IPS DF 4.7 (cell line): Measurements from ENCODE around the gene ARID1B.

Experiments used
- DNase-seq: peaks from one replicate; pipeline ENCODE4 v3.0.0-alpha.2; 2013; ENCODE audit warnings: low spot score; ENCODE audit errors: extremely low read depth

Gene ARID1B

DNA sequence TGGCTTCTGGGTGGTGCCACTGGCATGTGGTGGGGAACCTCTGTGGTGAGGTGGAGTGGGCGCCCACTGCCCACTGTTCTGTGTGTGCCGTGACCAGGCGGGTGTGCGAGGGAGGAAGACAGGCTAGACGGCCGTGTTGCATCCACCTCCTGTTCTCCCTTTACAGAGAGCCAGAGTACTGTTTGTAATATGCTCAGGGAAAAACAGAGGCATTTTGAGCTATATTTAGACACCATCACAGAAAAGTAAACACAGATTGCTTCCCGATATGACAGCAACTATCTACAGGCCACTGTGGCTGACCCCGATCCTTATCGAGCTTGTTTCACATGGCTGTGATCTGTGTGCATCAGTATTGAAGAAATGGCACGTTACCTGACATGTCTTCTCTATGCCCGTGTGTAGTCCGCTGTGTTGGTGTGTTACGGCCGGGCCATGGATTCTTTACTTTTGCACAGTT is 45.6 kb downstream of the ARID1B start:
- no peak for DNase-seq

DNA sequence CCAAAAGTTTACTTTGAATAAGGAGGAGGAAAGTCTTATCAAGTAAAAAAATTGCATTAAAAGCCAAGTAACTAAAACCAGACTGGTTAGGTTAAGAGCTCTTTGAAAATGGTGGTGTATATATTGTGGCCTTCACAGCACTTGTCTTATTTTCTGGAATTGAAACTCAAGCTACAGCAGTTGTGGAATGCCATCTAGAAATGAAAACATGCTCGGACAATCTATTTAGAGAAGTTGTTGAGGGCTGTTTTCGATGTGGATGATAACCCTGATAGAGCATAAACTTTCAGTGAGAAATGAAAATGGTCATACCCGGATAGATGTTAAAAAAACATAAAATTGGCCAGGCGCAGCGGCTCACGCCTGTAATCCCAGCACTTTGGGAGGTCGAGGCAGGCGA is 47.0 kb downstream of the ARID1B start:
- DNase-seq = no peak

DNA sequence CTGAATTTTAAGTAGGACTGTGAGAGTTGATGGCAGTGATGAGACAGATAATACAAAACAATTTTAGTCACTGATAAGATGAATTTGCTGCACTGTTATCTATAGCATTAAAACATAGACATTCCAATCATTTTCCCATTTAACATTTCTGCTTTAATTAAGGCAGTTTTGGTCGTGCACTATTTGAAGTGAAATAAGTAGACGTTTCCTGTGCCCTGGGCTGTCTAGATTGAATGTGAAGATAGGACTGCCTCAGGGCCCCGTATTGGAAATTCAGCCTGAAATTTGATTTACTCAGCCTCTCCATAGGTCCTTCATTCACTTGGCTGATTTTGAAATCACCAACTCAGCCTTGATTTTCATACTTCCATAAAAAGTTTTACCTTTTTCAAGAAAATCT is 48.3 kb downstream of the ARID1B start:
- no peak for DNase-seq

DNA sequence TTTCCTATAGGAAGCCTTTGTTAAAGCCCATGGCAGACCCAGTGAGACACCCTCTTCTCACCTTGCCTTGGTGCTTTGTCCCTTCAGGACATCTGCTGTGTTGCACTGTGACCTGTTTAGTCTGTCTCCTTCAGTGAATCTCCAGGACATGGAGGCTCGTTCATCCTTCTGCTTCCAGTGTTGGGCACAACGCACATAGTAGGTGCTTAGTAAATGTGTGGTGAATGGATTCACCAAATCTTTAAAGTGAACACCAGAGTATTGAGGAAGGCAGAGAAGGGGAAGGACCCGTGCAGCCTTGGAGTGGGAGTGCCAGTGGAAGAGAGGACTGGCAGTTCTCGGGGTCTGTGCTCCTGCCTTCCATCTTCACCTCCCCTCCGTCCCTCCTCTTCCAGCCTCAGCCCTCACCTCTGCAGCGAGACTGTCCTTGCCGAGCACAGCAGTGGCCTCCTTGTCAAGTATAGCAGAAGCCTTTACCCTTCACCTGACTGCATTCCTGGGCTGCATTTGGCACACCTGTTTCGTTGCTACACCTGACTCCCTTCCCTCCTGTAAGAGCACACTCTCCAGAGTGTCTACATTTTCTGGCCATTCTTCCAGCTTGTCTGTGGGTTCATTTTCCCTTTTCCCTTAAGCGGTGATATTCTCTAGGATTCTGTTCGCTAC is 49.2 kb downstream of the ARID1B start:
- no peak for DNase-seq

DNA sequence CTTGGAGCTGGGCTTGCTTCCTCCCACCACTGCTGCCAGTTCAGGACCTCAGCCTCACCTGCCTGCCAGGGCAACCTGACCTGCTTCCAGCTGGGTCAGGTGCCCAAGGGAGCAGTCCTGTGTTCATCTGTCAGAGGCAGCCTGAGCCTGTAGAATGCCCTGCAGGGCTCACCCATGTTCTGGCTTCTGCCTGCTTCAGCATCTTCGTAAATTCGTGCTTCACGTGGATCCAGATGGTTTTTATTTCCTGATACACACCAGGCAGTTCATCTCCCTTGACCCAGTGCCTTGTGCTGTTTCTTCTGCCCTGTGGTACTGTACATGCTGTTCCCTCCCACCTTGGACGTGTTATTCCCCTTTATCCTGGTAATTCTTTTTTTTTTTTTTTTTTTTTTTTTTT is 50.2 kb downstream of the ARID1B start:
- no peak for DNase-seq

DNA sequence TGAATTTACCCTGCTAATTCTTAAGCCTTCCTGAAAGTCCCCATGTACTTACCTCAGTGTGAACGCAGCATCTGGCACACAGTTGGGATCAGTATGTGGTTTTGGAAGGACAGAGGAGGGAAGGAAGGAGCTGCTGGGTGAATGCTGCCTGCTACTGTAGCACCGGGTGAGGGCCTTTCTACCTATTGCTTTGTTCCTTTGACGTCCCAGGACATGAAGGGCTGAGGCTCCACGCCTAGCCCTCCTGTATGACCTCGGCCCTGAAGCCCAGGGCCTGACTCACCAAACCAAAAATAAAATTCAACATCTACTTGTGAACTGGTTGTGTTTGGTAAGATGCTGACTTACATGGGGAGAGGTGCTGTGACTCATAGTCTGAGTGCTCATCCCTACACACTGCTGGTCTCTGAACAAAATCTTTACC is 51.1 kb downstream of the ARID1B start:
- DNase-seq = no peak

DNA sequence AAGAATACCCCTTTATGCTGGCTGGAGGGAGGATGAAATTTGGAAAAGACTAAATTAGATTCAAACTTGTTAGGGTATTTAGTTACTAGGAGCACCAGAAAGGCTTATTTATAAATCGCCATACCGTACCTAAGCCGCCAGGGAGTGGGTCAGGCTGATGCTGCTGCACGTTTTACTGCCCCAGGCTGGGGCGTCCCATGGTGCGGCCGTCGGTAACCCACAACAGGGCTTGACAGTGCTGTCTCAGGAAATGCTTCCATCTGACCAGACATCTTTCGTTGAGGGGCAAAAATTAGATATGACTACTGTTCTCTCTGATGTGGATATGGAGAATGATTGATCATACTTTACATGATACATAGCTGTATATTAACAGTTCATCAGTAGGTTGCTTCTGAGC is 52.9 kb downstream of the ARID1B start:
- DNase-seq = no peak

DNA sequence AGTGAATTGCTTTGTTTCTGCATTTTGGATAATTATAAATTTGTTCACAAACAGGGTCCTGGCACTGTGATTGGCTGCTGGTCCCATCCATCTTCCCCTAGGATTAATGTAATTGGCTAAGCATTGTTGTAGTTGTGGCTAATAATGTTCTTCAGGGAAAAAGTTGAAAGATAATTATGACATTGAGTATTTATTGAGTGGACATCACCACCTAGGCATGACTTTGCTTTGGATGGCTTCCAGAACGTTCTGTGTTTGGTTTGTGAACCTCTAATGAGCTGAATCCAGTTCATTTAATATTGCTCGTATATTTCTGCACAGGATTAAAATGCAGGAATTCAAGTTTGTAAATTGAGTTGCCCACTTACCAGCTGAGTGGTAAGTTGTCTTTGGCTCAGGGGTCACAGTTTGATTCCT is 55.1 kb downstream of the ARID1B start:
- DNase-seq = no peak

DNA sequence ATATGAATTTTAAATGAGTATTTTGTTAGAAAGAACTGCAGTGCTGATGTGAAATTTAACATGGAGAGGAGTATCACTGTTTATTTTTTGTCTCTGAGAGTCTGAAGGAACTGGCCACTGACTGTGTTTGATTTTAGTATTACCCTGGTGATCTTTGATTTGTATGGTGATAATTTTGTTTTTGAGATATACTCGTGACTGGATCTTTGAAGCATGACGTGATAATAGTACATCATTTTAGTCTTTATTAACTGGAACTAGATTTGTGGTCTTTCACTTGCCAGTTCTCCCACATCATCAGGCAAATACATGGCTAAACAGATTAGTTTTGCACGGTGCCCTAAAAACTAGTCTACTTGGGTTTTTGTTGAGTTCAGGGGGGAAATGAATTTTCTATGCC is 55.5 kb downstream of the ARID1B start:
- DNase-seq = no peak

DNA sequence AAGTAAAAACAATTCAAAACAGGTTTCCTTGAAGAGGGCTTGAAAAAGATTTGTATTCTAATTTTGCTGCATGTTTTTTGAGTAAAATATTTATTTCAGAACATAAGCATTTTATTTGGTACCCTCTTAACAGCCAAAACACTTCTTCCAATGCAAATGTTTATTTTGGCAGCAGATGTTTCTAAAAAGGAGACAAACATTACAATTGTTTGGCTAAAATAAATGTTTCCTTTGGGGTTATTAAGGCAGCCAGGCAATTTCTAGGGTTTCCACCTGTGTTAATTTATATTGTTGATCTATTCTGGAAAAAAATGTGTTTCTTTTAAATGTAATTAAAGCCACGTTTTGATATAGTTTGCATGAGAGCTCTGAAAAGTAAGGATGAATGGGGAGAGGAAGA is 56.6 kb downstream of the ARID1B start:
- DNase-seq = no peak

DNA sequence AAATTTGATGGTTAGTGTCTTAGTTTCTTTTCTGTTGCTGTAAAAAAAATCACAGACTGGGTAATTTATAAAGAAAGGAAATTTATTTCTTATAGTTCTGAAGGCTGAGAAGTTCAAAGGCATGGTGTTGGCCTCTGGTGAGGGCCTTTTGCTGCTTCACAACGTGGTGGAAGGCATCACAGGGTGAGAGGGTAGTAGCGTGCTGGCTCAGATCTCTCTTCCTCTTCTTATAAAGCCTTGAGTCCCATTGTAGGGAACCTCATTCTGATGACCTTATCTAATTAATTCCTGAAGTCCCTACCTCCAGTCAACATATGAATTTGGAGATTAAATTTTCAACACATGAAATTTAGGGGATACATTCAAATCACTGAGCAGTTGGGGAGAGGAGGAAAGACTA is 62.0 kb downstream of the ARID1B start:
- DNase-seq = no peak

DNA sequence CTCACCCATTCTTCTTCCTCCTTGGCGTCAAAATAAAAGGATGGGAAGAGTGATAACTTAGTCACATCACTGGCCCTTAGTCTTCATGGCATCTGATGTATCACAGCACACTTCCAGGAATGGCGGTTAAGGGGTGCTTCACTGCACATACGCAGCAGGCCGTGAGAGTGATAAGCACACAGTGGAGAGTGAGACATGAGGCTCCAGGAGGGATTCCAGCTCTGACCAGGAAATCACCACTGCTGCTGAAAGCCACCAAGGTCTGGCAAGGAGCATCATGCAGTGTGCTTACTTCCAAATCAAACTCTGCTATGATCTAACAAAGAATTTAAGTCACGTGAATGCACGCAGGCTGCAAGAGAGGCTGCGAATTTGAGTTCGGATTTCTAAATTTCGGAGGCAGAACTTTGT is 62.4 kb downstream of the ARID1B start:
- DNase-seq = no peak

DNA sequence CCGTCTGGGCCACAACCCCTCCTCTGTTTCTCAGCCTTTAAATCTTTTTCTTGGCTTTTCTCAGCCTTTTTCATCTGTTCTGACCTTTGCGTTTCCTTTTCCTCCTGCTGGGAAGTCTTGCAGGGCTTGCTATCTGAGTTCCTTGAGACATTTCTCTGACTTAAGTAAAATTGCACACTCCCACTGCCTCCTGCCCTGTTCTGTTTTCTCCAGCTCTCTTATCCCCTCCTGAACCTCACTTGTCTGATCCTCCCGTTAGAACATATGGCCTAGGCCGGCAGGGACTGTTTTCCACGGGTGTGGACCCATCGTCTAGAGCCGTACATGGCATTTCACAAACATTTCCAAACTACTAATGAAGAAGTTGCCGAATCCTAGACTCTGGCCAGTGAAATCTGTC is 63.0 kb downstream of the ARID1B start:
- no peak for DNase-seq

DNA sequence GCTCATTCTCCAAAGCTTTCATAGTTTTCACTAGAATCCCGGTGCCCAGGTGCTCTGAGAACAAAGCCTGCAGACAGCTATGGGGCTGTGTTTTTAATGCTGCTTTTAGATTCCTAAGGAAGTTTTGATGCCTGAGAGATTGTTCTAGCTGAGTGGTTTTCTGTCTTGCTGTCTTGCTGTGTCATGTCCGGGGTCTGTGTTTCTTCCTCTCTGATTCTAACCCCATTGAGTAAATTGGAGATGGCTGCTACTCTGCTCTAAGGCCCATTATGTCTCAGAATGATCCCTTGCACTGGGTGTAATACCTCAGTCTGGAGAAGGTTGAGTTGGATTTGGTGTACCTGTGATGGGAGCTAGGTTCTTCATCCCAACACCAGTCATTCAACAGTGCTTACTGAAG is 63.4 kb downstream of the ARID1B start:
- no peak for DNase-seq

DNA sequence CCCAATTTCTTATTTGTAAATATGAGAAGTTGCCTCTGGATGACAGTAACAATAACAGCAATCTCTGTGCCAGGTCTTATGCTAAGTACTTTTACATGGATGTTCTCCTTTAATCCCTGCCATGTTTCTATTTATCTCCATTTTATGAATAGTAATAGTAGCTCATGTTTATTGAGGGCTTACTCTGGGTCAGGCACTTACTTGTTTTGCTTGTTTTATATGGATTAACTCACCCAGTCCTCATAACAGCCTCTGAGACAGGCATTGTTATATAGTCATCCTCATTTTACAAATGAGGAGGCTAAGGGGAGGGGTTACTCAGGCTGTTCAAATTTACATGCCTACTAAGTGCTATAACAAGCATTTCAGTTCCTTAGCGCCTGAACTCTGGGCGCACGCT is 64.3 kb downstream of the ARID1B start:
- DNase-seq = no peak

DNA sequence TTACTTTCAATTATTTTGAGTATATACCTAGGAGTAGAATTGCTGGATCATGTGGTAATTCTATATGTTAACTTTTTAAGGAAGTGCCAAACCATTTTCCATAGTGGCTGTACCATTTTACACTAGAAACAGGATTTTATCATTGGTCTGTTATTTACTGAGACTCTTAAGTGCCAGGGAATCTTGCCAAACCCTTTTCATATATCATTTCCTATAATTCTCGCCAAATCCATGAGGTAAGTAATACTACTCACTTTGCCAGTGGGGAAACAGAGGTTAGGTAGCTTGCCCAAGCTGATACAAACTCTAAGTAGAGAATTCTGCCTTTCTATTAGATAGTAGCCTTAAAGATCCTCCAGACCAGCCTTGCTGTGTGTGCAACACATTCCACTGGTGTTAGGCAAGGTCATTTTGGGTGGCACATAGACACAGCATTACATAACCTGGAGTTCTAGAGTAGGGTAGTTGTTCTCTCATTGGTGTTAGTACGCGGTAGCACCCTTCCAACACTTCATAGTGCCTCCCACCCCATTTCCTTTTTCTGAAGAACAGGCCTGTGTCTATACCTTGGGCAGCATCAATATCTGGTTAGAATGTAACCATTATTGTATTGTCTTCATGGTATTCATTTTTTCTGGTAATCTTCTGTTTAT is 65.5 kb downstream of the ARID1B start:
- no peak for DNase-seq

DNA sequence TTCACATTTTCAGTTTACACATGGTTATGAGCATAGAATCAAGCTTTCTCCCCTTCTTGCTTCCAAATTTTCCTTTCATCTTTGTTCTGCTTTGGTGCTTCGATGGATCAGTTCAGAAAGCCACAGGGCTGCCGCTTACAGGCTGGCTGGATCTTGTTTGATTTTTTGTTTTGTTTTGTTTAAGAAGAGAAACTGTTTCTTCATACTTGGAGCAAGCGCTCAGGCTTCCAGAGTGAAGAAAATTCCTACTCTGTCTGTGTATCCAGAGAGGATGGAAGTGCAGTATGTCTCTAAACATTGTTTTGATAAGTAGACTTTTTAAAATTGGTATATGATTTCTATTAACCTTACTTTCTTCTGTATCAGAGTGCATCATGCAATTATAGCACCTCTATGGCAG is 66.9 kb downstream of the ARID1B start:
- no peak for DNase-seq

DNA sequence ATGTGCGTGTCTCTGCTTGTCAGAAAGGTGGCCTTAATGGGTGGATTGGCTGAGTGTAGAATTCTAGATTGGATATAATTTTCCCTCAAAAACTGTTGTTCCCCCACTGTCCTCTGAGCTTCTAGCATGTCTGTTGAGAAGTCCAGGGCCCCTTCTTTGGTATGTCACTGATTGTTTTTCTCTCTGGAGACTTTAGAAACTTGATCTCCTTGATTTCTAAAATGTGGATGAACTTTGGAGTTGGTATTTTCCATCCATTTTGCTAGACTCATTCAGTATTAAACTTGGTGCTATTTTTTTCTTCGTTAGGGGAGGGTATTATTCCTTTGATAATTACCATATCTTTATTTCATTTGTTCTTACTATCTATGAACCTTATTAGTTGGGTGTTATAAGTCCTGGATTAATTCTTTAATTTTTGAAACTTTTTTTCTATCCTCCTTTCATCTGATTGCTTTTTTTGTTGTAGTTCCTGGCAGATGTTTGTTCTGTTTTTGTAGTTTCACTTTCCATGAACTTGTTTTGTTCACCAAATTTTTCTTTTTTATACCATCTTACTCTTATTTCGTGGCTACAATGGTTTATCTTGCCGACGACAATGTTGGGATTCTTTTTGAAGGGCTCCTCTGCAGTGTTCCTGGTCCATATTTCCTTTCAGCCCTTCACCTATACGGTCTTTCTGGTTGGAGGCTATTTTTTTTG is 68.4 kb downstream of the ARID1B start:
- DNase-seq = no peak

DNA sequence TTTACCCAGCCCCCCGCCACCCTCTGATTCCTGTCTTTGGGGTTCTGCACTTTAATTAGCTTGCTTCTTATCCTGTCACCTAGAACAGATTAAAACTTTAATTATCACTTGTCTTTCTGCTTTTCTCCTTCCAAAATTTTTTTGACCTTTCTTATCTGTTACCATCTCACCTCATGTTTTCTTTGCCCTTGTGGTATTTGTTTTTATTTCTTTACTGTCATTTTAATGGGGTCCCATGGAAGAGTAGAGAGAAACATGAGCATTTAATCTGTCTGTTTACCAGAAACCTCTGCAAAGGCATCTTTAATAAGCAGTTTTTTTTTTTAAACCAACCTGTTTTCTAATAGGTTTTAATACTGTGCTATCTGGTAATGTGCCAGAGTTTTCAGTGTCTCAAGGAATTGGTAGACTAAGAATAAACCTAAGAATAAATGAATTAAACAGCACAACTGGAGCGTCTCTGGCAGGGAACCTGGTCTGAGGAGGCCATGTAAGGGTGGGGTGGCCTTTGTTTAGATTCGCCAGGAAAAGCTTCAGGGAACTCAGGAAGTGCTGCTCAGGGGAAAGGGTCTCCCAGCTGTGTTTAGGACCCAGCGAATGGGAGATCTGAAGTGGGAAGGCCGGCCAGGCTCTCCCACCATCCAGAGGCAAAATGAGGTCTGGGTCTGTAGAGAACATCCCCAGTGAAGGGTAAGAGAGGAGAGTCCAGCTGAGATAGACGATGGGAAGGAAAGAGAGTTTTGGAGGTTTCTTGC is 69.8 kb downstream of the ARID1B start:
- DNase-seq = no peak

DNA sequence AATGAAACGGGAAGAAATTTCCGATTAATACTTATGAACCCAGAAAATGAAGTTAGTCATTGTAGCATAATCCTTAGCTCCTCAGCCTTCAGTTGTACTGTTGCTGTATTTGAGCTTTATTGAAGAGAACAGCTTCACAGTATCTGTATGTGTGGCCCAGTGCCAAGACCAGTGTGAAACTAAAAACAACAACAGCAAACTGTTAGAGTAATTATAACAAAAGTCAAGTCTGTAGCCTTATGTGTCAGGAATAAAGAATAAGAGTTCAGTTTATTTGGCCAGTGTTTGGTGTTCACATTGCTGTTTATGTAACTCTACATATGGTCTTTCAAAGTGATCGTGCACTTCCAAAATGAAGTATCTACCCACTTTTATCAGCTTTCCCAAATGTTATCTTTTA is 70.9 kb downstream of the ARID1B start:
- DNase-seq = no peak

DNA sequence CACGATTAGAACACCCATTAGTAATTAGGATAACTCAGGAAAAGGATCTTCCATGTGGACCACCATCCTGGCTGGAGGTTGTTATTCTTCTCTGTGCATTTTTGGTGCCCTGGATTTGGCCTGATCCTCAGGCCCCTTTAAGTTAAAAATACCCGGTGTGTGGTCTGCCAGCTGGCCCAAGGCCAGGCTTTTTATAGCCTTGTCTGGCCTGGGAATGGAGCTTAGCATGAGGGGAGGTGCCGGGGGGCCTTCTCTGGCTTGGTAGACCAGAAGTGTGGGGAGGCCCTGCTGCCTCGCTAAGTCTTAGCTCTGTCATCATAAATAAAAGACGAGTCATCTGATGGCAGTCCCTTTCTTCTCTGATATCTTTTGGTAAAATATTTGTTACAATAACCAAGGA is 71.4 kb downstream of the ARID1B start:
- DNase-seq = no peak

DNA sequence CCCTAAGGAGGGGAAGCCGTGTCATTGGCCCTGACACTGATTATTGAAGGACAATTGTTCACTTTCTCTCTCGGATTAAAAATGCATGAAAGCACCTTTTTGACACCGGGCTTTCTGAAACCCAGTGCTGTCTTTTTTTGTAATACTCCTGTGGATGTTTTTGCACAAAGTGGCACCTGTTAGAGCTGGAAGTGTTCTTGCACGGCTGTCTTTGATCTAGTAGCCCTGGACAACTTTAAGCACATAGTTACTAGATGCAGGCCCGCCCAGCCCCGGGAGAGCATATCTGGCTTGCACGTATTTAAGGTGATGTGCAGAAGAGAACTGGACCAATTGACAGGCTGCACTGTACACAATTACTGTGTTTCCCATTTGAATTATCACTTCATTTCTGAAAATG is 72.6 kb downstream of the ARID1B start:
- no peak for DNase-seq
